TTC549 (cell line): Measurements from ENCODE around the gene HNRNPA0.
A peak's percentile ranks its signal among the peaks of the same experiment; 100 is the strongest.
"Not testable (repeated sequence)": the region's sequence is repeated elsewhere in the genome, so short reads cannot be mapped to it uniquely, and the experiment has no call there.

ENCODE experiments used
- FAIRE-seq: peaks from 2 replicates; lab custom pipeline; 2012; peaks lifted over from hg19 to GRCh38; lab: Jason Lieb, UNC

HNRNPA0 gene

GRCh38 chr5:137754188-137754960 is at the start of gene HNRNPA0:
Gene HNRNPA0, minus strand, starts transcription at chr5:137754363. Its CDS starts 297 bp downstream, at chr5:137754066.
- FAIRE-seq, result peak; percentile 55

- FAIRE-seq, result no peak
These were observed 48.4 kb upstream of the HNRNPA0 start for GRCh38 chr5:137802282-137803210.

GRCh38 chr5:137800700-137801411 is 46.7 kb upstream of the HNRNPA0 start:
- FAIRE-seq, result no peak

- FAIRE-seq, result no peak
These were observed 42.1 kb upstream of the HNRNPA0 start for GRCh38 chr5:137796279-137796678.

- FAIRE-seq, result no peak
These were observed 40.7 kb upstream of the HNRNPA0 start for GRCh38 chr5:137794863-137795262.

- no peak for FAIRE-seq
These were observed 38.1 kb upstream of the HNRNPA0 start for GRCh38 chr5:137792303-137792702.

- no peak for FAIRE-seq
These were observed 37.6 kb upstream of the HNRNPA0 start for GRCh38 chr5:137791799-137792198.

GRCh38 chr5:137791387-137791786 is 37.2 kb upstream of the HNRNPA0 start:
- no peak for FAIRE-seq

- not testable (repeated sequence) for FAIRE-seq
These were observed 34.4 kb upstream of the HNRNPA0 start for GRCh38 chr5:137788560-137788959.

- FAIRE-seq, result no peak
These were observed 28.9 kb upstream of the HNRNPA0 start for GRCh38 chr5:137782984-137783536.

- FAIRE-seq, result no peak
These were observed 27.9 kb upstream of the HNRNPA0 start for GRCh38 chr5:137782055-137782454.

- FAIRE-seq, result peak; percentile 81
These were observed 24.8 kb upstream of the HNRNPA0 start for GRCh38 chr5:137778772-137779564.

GRCh38 chr5:137767937-137768336 is 13.8 kb upstream of the HNRNPA0 start:
- not testable (repeated sequence) for FAIRE-seq

- no peak for FAIRE-seq
These were observed 7.4 kb upstream of the HNRNPA0 start for GRCh38 chr5:137761566-137761965.

- no peak for FAIRE-seq
These were observed 6.8 kb upstream of the HNRNPA0 start for GRCh38 chr5:137760719-137761516.

- FAIRE-seq, result no peak
These were observed 6.1 kb upstream of the HNRNPA0 start for GRCh38 chr5:137760294-137760693.

- FAIRE-seq, result no peak
These were observed 4.6 kb upstream of the HNRNPA0 start for GRCh38 chr5:137758715-137759306.

- no peak for FAIRE-seq
These were observed 4.0 kb upstream of the HNRNPA0 start for GRCh38 chr5:137758121-137758520.

- FAIRE-seq, result no peak
These were observed 3.5 kb upstream of the HNRNPA0 start for GRCh38 chr5:137757634-137758033.
